GM23338 (cell line): ENCODE measurements around the gene IMP3. TPM values are rescaled to one million over a fixed set of nuclear protein-coding genes. Genes with fewer than 3 reads are reported as not detected.

ENCODE experiments used
- EZH2 ChIP-seq: fragments of 200-600 bp; sonication (generic); IDR thresholded peaks from one replicate; pipeline ENCODE4 v1.8.0; 2017; ENCODE audit warnings: antibody characterized with exemption, mild to moderate bottlenecking, low read depth; ENCODE audit not compliant: unreplicated experiment
- EZH2phosphoT487 ChIP-seq: fragments of 200-600 bp; sonication (generic); IDR thresholded peaks from one replicate; pipeline ENCODE4 v1.8.1; 2018; ENCODE audit warnings: antibody characterized with exemption; ENCODE audit not compliant: unreplicated experiment
- JUNB ChIP-seq: IDR thresholded peaks from one replicate; pipeline ENCODE4 v1.6.1; 2016; ENCODE audit warnings: antibody characterized with exemption; ENCODE audit not compliant: unreplicated experiment
- STAT1 ChIP-seq: IDR thresholded peaks from one replicate; pipeline ENCODE4 v1.6.1; 2016; ENCODE audit warnings: antibody characterized with exemption; ENCODE audit not compliant: unreplicated experiment
- ZNF114 ChIP-seq: fragments of 250-450 bp; sonication (Bioruptor Pico); IDR thresholded peaks from 2 replicates; pipeline ENCODE4 v1.5.0; 2020; ENCODE audit warnings: mild to moderate bottlenecking, moderate library complexity
- polyA plus RNA-seq: library from polyadenylated mRNA; unstranded; fragments of >200 nt; fragmentation: Nextera tagmentation; extraction: Ambion mirVana; gene quantifications from 2 replicates; pipeline ENCODE4 v1.2.1, GENCODE V29; 2016
- total RNA-seq: library from RNA; depleted of rRNA; stranded (reverse); fragments of >200 nt; shearing (Covaris generic); gene quantifications from 2 replicates; pipeline ENCODE4 v1.2.3, GENCODE V29; 2014
- TF ChIP-seq, protein P1 (sequence below): fragments of 250-450 bp; sonication (Bioruptor Pico); IDR thresholded peaks from 2 replicates; pipeline ENCODE4 v1.5.0; 2020; ENCODE audit warnings: mild to moderate bottlenecking, moderate library complexity
- TF ChIP-seq, protein P2 (sequence below): IDR thresholded peaks from 2 replicates; pipeline ENCODE4 v1.6.1; 2016; ENCODE audit warnings: antibody characterized with exemption
- TF ChIP-seq, protein P3 (sequence below), 2 experiments: fragments of 200-600 bp in 1 of 2; sonication (generic) in 1 of 2; conservative IDR thresholded peaks; 2 replicates each; pipeline versions ENCODE4 v1.5.1 to v1.6.1; 2016 to 2017; ENCODE audit warnings: antibody characterized with exemption in 2 of 2, low read depth in 2 of 2, mild to moderate bottlenecking in 2 of 2, moderate library complexity in 1 of 2

Gene IMP3
- total and polyA plus RNA-seq, 2 experiments from 2014 or later: 210 to 319 TPM

- TF ChIP-seq, protein P1, sequence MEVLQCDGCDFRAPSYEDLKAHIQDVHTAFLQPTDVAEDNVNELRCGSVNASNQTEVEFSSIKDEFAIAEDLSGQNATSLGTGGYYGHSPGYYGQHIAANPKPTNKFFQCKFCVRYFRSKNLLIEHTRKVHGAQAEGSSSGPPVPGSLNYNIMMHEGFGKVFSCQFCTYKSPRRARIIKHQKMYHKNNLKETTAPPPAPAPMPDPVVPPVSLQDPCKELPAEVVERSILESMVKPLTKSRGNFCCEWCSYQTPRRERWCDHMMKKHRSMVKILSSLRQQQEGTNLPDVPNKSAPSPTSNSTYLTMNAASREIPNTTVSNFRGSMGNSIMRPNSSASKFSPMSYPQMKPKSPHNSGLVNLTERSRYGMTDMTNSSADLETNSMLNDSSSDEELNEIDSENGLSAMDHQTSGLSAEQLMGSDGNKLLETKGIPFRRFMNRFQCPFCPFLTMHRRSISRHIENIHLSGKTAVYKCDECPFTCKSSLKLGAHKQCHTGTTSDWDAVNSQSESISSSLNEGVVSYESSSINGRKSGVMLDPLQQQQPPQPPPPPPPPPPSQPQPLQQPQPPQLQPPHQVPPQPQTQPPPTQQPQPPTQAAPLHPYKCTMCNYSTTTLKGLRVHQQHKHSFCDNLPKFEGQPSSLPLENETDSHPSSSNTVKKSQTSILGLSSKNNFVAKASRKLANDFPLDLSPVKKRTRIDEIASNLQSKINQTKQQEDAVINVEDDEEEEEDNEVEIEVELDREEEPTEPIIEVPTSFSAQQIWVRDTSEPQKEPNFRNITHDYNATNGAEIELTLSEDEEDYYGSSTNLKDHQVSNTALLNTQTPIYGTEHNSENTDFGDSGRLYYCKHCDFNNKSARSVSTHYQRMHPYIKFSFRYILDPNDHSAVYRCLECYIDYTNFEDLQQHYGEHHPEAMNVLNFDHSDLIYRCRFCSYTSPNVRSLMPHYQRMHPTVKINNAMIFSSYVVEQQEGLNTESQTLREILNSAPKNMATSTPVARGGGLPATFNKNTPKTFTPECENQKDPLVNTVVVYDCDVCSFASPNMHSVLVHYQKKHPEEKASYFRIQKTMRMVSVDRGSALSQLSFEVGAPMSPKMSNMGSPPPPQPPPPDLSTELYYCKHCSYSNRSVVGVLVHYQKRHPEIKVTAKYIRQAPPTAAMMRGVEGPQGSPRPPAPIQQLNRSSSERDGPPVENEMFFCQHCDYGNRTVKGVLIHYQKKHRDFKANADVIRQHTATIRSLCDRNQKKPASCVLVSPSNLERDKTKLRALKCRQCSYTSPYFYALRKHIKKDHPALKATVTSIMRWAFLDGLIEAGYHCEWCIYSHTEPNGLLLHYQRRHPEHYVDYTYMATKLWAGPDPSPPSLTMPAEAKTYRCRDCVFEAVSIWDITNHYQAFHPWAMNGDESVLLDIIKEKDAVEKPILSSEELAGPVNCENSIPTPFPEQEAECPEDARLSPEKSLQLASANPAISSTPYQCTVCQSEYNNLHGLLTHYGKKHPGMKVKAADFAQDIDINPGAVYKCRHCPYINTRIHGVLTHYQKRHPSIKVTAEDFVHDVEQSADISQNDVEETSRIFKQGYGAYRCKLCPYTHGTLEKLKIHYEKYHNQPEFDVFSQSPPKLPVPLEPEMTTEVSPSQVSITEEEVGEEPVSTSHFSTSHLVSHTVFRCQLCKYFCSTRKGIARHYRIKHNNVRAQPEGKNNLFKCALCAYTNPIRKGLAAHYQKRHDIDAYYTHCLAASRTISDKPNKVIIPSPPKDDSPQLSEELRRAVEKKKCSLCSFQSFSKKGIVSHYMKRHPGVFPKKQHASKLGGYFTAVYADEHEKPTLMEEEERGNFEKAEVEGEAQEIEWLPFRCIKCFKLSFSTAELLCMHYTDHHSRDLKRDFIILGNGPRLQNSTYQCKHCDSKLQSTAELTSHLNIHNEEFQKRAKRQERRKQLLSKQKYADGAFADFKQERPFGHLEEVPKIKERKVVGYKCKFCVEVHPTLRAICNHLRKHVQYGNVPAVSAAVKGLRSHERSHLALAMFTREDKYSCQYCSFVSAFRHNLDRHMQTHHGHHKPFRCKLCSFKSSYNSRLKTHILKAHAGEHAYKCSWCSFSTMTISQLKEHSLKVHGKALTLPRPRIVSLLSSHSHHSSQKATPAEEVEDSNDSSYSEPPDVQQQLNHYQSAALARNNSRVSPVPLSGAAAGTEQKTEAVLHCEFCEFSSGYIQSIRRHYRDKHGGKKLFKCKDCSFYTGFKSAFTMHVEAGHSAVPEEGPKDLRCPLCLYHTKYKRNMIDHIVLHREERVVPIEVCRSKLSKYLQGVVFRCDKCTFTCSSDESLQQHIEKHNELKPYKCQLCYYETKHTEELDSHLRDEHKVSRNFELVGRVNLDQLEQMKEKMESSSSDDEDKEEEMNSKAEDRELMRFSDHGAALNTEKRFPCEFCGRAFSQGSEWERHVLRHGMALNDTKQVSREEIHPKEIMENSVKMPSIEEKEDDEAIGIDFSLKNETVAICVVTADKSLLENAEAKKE: no peak
- TF ChIP-seq, protein P2, sequence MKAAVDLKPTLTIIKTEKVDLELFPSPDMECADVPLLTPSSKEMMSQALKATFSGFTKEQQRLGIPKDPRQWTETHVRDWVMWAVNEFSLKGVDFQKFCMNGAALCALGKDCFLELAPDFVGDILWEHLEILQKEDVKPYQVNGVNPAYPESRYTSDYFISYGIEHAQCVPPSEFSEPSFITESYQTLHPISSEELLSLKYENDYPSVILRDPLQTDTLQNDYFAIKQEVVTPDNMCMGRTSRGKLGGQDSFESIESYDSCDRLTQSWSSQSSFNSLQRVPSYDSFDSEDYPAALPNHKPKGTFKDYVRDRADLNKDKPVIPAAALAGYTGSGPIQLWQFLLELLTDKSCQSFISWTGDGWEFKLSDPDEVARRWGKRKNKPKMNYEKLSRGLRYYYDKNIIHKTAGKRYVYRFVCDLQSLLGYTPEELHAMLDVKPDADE: no peak
- TF ChIP-seq EZH2phosphoT487: no peak
- TF ChIP-seq ZNF114 (CRISPR knock-in tag): no peak
- TF ChIP-seq EZH2: no peak
- TF ChIP-seq, protein P3, sequence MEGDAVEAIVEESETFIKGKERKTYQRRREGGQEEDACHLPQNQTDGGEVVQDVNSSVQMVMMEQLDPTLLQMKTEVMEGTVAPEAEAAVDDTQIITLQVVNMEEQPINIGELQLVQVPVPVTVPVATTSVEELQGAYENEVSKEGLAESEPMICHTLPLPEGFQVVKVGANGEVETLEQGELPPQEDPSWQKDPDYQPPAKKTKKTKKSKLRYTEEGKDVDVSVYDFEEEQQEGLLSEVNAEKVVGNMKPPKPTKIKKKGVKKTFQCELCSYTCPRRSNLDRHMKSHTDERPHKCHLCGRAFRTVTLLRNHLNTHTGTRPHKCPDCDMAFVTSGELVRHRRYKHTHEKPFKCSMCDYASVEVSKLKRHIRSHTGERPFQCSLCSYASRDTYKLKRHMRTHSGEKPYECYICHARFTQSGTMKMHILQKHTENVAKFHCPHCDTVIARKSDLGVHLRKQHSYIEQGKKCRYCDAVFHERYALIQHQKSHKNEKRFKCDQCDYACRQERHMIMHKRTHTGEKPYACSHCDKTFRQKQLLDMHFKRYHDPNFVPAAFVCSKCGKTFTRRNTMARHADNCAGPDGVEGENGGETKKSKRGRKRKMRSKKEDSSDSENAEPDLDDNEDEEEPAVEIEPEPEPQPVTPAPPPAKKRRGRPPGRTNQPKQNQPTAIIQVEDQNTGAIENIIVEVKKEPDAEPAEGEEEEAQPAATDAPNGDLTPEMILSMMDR (conservative IDR thresholded peaks at IDR 0.05; ENCODE audit: low read depth in 2 of 2): no peak
- TF ChIP-seq JUNB: no peak
- no peak for TF ChIP-seq STAT1
Observed at GRCh38 chr15:75672646-75673425, 32.8 kb upstream of the IMP3 start (continued).
